ENCODE data around the gene ANO5. TPM values are rescaled to one million over a fixed set of nuclear protein-coding genes. Genes with fewer than 3 reads are reported as not detected.

ANO5 gene
- total RNA-seq, 1 experiment from 2014 or later, result not detected

DNA sequence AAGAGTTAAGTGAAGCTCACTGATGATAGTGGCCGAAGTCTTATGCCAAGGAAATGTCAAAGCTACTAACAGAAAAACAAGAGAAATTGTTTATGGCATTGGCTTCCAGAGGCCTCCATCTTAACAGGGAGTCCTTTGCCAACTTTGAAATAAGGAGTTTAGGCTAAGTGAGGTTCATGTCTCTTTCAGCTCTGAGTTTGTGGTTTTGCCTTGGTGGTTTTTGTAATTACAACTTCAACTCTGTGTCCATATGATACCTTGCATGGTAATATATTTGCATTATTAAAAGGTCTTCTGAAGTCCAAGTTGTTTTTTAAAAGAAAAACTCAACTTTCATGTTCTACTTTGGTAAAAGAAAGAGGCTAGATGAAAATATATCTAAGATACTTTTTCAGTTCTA, 31.4 kb upstream of the ANO5 start:
- Histone ChIP-seq H3K9ac (ENCODE audit: low read length) (no peak overlapping the region), H3K36me3 (ENCODE audit: low read depth, low read length) (no peaks in the 10 kb centered on the region), H2AFZ (ENCODE audit: low read length) (no peak overlapping the region), H3K9me3 (ENCODE audit: low read length) (no peaks in the 10 kb centered on the region), H3K27me3 (ENCODE audit: low read length) (no peaks in the 10 kb centered on the region), H3K4me2 (ENCODE audit: low read length) (no peak overlapping the region), H3K4me1 (ENCODE audit: insufficient read depth, low read length) (no peaks in the 10 kb centered on the region), H3K27ac (ENCODE audit: low read length) (no peak overlapping the region), H4K20me1 (ENCODE audit: low read length) (no peaks in the 10 kb centered on the region), H3K4me3 (ENCODE audit: low read length) (no peak overlapping the region), H3F3A (ENCODE audit: low read length, unreplicated experiment) (no peaks in the 10 kb centered on the region), H3K79me2 (ENCODE audit: low read length) (no peaks in the 10 kb centered on the region), H3K9me2 (replicated peaks; ENCODE audit: low read length) (no peaks in the 10 kb centered on the region)
- no TSS peak for BruUV-seq (replicated peaks)
- DNase-seq (no peak), ATAC-seq (no peak)
- ChIA-PET CTCF (no interaction called here), POLR2A (ENCODE audit: unreplicated experiment) (no interaction called here)
- TF ChIP-seq EZH2 (IDR thresholded peaks at IDR 0.05; ENCODE audit: low read length, unreplicated experiment) (no peak), EZH2phosphoT487 (IDR thresholded peaks at IDR 0.05; ENCODE audit: borderline replicate concordance, low read length) (no peak)
- TF ChIP-seq, protein P1, sequence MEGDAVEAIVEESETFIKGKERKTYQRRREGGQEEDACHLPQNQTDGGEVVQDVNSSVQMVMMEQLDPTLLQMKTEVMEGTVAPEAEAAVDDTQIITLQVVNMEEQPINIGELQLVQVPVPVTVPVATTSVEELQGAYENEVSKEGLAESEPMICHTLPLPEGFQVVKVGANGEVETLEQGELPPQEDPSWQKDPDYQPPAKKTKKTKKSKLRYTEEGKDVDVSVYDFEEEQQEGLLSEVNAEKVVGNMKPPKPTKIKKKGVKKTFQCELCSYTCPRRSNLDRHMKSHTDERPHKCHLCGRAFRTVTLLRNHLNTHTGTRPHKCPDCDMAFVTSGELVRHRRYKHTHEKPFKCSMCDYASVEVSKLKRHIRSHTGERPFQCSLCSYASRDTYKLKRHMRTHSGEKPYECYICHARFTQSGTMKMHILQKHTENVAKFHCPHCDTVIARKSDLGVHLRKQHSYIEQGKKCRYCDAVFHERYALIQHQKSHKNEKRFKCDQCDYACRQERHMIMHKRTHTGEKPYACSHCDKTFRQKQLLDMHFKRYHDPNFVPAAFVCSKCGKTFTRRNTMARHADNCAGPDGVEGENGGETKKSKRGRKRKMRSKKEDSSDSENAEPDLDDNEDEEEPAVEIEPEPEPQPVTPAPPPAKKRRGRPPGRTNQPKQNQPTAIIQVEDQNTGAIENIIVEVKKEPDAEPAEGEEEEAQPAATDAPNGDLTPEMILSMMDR (conservative IDR thresholded peaks at IDR 0.05; ENCODE audit: low read depth, low read length), result no peak
- intact Hi-C loops (cut with micrococcal nuclease), result no loop called here

DNA sequence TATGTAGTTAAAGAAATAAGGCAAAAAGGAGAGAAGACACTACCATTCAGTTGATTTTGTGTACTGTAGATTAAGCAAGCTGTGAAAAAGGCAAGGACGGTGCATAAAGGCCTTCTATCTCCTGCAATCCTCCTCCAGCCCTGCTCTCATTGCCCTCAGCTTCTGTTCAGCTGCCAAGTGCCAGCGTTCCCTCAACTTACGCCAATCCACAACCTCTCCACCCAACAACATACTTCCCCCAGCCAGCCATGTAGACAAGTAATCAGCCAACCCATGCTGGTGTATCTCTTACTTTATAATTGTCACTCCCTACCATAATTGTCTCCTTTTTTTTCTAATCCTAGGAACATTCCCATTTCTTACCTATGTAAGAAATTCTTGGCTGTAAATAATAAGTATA, 30.1 kb upstream of the ANO5 start:
- BruUV-seq (replicated peaks), result no TSS peak
- no peak overlapping the region for H3K4me3 ChIP-seq (ENCODE audit: low read length)
- no peaks in the 10 kb centered on the region for H3F3A ChIP-seq (ENCODE audit: low read length, unreplicated experiment)
- no peaks in the 10 kb centered on the region for H4K20me1 ChIP-seq (ENCODE audit: low read length)
- POLR2A ChIA-PET (ENCODE audit: unreplicated experiment), result no interaction called here
- no peaks in the 10 kb centered on the region for H3K36me3 ChIP-seq (ENCODE audit: low read depth, low read length)
- no peaks in the 10 kb centered on the region for H3K27me3 ChIP-seq (ENCODE audit: low read length)
- CTCF ChIA-PET, result no interaction called here
- no peak overlapping the region for H3K4me2 ChIP-seq (ENCODE audit: low read length)
- H3K9ac ChIP-seq (ENCODE audit: low read length), result no peak overlapping the region
- H3K4me1 ChIP-seq (ENCODE audit: insufficient read depth, low read length), result no peaks in the 10 kb centered on the region
- H2AFZ ChIP-seq (ENCODE audit: low read length), result no peak overlapping the region
- H3K27ac ChIP-seq (ENCODE audit: low read length), result no peak overlapping the region
- no peaks in the 10 kb centered on the region for H3K9me3 ChIP-seq (ENCODE audit: low read length)
- intact Hi-C loops (cut with micrococcal nuclease), result loop anchor here (2.0 kb wide), 1 partner anchor 32 kb away; no protein-coding TSS in a partner anchor
- no peaks in the 10 kb centered on the region for H3K9me2 ChIP-seq (replicated peaks; ENCODE audit: low read length)
- no peak for ATAC-seq
- no peak for DNase-seq
- H3K79me2 ChIP-seq (ENCODE audit: low read length), result no peaks in the 10 kb centered on the region
- TF ChIP-seq EZH2phosphoT487 (IDR thresholded peaks at IDR 0.05; ENCODE audit: borderline replicate concordance, low read length) (no peak), EZH2 (IDR thresholded peaks at IDR 0.05; ENCODE audit: low read length, unreplicated experiment) (no peak)
- TF ChIP-seq, protein P1 (conservative IDR thresholded peaks at IDR 0.05; ENCODE audit: low read depth, low read length), result no peak

DNA sequence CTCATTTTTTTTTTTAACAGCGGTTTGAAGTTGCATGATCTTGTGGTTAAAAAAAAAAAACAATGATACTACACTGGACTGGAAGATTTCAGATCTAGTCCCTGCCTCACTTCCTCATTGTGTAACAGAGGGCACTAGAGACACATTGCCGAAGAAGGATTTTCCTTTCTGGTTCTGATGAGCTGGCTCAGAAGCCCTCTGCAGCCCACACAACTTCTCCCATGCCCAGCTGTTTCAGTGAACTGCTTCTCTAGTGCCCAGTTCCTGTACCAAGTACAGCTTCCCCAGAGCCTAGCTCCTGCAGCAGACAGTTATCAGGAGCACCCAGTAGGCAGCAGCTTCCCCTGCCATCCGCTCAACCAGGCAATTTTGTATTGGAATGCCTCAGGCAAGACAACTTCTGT, 29.5 kb upstream of the ANO5 start:
- intact Hi-C loops (cut with micrococcal nuclease), result loop anchor here (2.0 kb wide), 1 partner anchor 33 kb away; no protein-coding TSS in a partner anchor
- no peaks in the 10 kb centered on the region for H3K79me2 ChIP-seq (ENCODE audit: low read length)
- POLR2A ChIA-PET (ENCODE audit: unreplicated experiment), result no interaction called here
- no peaks in the 10 kb centered on the region for H3K9me3 ChIP-seq (ENCODE audit: low read length)
- no peak overlapping the region for H3K9ac ChIP-seq (ENCODE audit: low read length)
- H3F3A ChIP-seq (ENCODE audit: low read length, unreplicated experiment), result no peaks in the 10 kb centered on the region
- no peak overlapping the region for H3K4me2 ChIP-seq (ENCODE audit: low read length)
- H4K20me1 ChIP-seq (ENCODE audit: low read length), result no peaks in the 10 kb centered on the region
- H3K27me3 ChIP-seq (ENCODE audit: low read length), result no peaks in the 10 kb centered on the region
- DNase-seq (no peak), ATAC-seq (no peak)
- H3K4me1 ChIP-seq (ENCODE audit: insufficient read depth, low read length), result no peaks in the 10 kb centered on the region
- no TSS peak for BruUV-seq (replicated peaks)
- H2AFZ ChIP-seq (ENCODE audit: low read length), result no peak overlapping the region
- no peak overlapping the region for H3K4me3 ChIP-seq (ENCODE audit: low read length)
- CTCF ChIA-PET, result no interaction called here
- H3K36me3 ChIP-seq (ENCODE audit: low read depth, low read length), result no peaks in the 10 kb centered on the region
- H3K27ac ChIP-seq (ENCODE audit: low read length), result no peak overlapping the region
- no peaks in the 10 kb centered on the region for H3K9me2 ChIP-seq (replicated peaks; ENCODE audit: low read length)
- TF ChIP-seq EZH2 (IDR thresholded peaks at IDR 0.05; ENCODE audit: low read length, unreplicated experiment) (no peak), EZH2phosphoT487 (IDR thresholded peaks at IDR 0.05; ENCODE audit: borderline replicate concordance, low read length) (no peak)
- TF ChIP-seq, protein P1 (conservative IDR thresholded peaks at IDR 0.05; ENCODE audit: low read depth, low read length), result no peak

Measured in PC-3 (cell line).